Measurements from ENCODE around the gene CDC42EP4.

CDC42EP4 gene

GRCh38 chr17:73234736-73235135 is 77.1 kb downstream of the CDC42EP4 start:
- Histone ChIP-seq H3K27ac (ENCODE audit: low read depth in 2 of 2, low read length in 2 of 2) (no peak overlapping the region), H3K9me3 (ENCODE audit: control insufficient read depth in 2 of 2, low read length in 2 of 2) (no peaks in the 10 kb centered on the region)

More at GRCh38 chr17:73234736-73235135, 77.1 kb downstream of the CDC42EP4 start:
- Histone ChIP-seq H3K9ac (ENCODE audit: low read depth in 1 of 2, low read length in 2 of 2) (no peak overlapping the region), H3K4me3 (ENCODE audit: low read length in 2 of 2) (no peak overlapping the region), H3K4me1 (ENCODE audit: control insufficient read depth in 2 of 2, insufficient read depth in 2 of 2, low read length in 2 of 2) (peaks cover 14 to 25% of the 10 kb centered on the region in 2 donors), H3K36me3 (ENCODE audit: control insufficient read depth in 2 of 2, insufficient read depth in 2 of 2, low read length in 2 of 2) (peaks cover 17 to 19% of the 10 kb centered on the region in 2 donors), H3K27me3 (ENCODE audit: control insufficient read depth in 2 of 2, insufficient read depth in 2 of 2, low read length in 2 of 2) (no peaks in the 10 kb centered on the region)

Data from mucosa of rectum (tissue), 2 donors.